Activated B cell treated with CpG ODN at 0.5 μM for 24 hours (primary cell): Measurements from ENCODE around the gene ALDH1A1. TPM values are rescaled to one million over a fixed set of nuclear protein-coding genes. Genes with fewer than 3 reads are reported as not detected.

ENCODE experiments used
- ATAC-seq: fragments of 200-7000 bp; cut with Tn5 transposase; one replicate; pipeline ENCODE4 v1.10.0; 2021; ENCODE audit warnings: low read depth, mild to moderate bottlenecking, moderate library complexity
- CTCF ChIA-PET: fragments of 350-600 bp; sonication (Branson Sonifier 250); formaldehyde crosslinking; loops from one replicate; lab custom pipeline; 2021; ENCODE audit warnings: antibody characterized with exemption; lab: Charles Lee
- POLR2A ChIA-PET: fragments of 350-600 bp; sonication (Branson Sonifier 250); formaldehyde crosslinking; loops from one replicate; lab custom pipeline; 2021; ENCODE audit warnings: antibody characterized with exemption; lab: Charles Lee
- DNase-seq: peaks from one replicate; pipeline ENCODE4 v3.0.0; 2022
- H3K27ac Mint-ChIP-seq: one replicate; pipeline ENCODE4 v1.8.0; 2020; ENCODE audit warnings: mixed read lengths
- H3K27me3 Mint-ChIP-seq: one replicate; pipeline ENCODE4 v1.8.0; 2021; ENCODE audit warnings: mixed read lengths
- H3K36me3 Mint-ChIP-seq: one replicate; pipeline ENCODE4 v1.8.0; 2021; ENCODE audit warnings: low read depth, mixed read lengths
- H3K4me1 Mint-ChIP-seq: one replicate; pipeline ENCODE4 v1.8.0; 2021; ENCODE audit warnings: mixed read lengths
- H3K4me3 Mint-ChIP-seq: one replicate; pipeline ENCODE4 v1.8.0; 2020; ENCODE audit warnings: mild to moderate bottlenecking, mixed read lengths
- H3K9me3 Mint-ChIP-seq: one replicate; pipeline ENCODE4 v1.8.0; 2020; ENCODE audit warnings: mixed read lengths
- CTCF ChIP-seq: fragments of 200-600 bp; IDR thresholded peaks from one replicate; pipeline ENCODE4 v1.8.0; 2022; ENCODE audit warnings: antibody characterized with exemption, mild to moderate bottlenecking
- intact Hi-C: fragments of 100-400 bp; cut with micrococcal nuclease; formaldehyde crosslinking; loops from one replicate; pipeline ENCODE4 v1.15.1; 2024
- total RNA-seq: library from RNA; stranded (reverse); gene quantifications from 2 replicates; pipeline ENCODE4 v1.2.3, GENCODE V29; 2022

The ALDH1A1 gene
- total RNA-seq, 1 donor from 2014 or later = not detected

- ATAC-seq (no peak), DNase-seq (no peak)
- H3K36me3 Mint-ChIP-seq = no peaks in the 10 kb centered on the region
- H3K27me3 Mint-ChIP-seq = peaks cover 11% of the 10 kb centered on the region
- TF ChIP-seq CTCF = no peak
- CTCF ChIA-PET = no interaction called here
- H3K9me3 Mint-ChIP-seq = peaks cover 12% of the 10 kb centered on the region
- H3K4me1 Mint-ChIP-seq = peaks cover 28% of the 10 kb centered on the region
- POLR2A ChIA-PET = no interaction called here
- intact Hi-C loops = no loop called here
- H3K27ac Mint-ChIP-seq = no peak overlapping the region
- H3K4me3 Mint-ChIP-seq = no peak overlapping the region
Observed at GRCh38 chr9:72954431-72955125, 1.7 kb upstream of the ALDH1A1 start.

- no peak overlapping the region for H3K27ac Mint-ChIP-seq
- peaks cover 2% of the 10 kb centered on the region for H3K9me3 Mint-ChIP-seq
- H3K4me1 Mint-ChIP-seq = peaks cover 28% of the 10 kb centered on the region
- no peak for TF ChIP-seq CTCF
- ChIA-PET POLR2A (no interaction called here), CTCF (no interaction called here)
- DNase-seq = no peak
- H3K4me3 Mint-ChIP-seq = no peak overlapping the region
- no peaks in the 10 kb centered on the region for H3K36me3 Mint-ChIP-seq
- intact Hi-C loops = no loop called here
- peaks cover 17% of the 10 kb centered on the region for H3K27me3 Mint-ChIP-seq
- ATAC-seq = no peak
Observed at GRCh38 chr9:72952381-72952690, 517 bp downstream of the ALDH1A1 start.

GRCh38 chr9:72951520-72952380, 1.1 kb downstream of the ALDH1A1 start:
- no peak for ATAC-seq
- Mint-ChIP-seq H3K9me3 (peaks cover 2% of the 10 kb centered on the region), H3K4me3 (no peak overlapping the region), H3K4me1 (peaks cover 28% of the 10 kb centered on the region), H3K36me3 (no peaks in the 10 kb centered on the region), H3K27me3 (peaks cover 17% of the 10 kb centered on the region), H3K27ac (no peak overlapping the region)
- POLR2A ChIA-PET = no interaction called here
- intact Hi-C loops = no loop called here
- TF ChIP-seq CTCF = no peak
- DNase-seq = no peak
- CTCF ChIA-PET = no interaction called here

GRCh38 chr9:72950875-72951442, 1.9 kb downstream of the ALDH1A1 start:
- Mint-ChIP-seq H3K27ac (no peak overlapping the region), H3K27me3 (peaks cover 17% of the 10 kb centered on the region), H3K4me3 (no peak overlapping the region), H3K9me3 (no peaks in the 10 kb centered on the region), H3K4me1 (peaks cover 28% of the 10 kb centered on the region), H3K36me3 (no peaks in the 10 kb centered on the region)
- TF ChIP-seq CTCF = no peak
- intact Hi-C loops = no loop called here
- ATAC-seq = no peak
- ChIA-PET CTCF (no interaction called here), POLR2A (no interaction called here)
- DNase-seq = no peak

GRCh38 chr9:72949918-72950325, 2.9 kb downstream of the ALDH1A1 start:
- H3K36me3 Mint-ChIP-seq = no peaks in the 10 kb centered on the region
- intact Hi-C loops = no loop called here
- ATAC-seq (no peak), DNase-seq (no peak)
- TF ChIP-seq CTCF = no peak
- H3K4me1 Mint-ChIP-seq = peaks cover 28% of the 10 kb centered on the region
- CTCF ChIA-PET = no interaction called here
- no peak overlapping the region for H3K4me3 Mint-ChIP-seq
- POLR2A ChIA-PET = no interaction called here
- no peak overlapping the region for H3K27ac Mint-ChIP-seq
- H3K9me3 Mint-ChIP-seq = no peaks in the 10 kb centered on the region
- peaks cover 9% of the 10 kb centered on the region for H3K27me3 Mint-ChIP-seq
